GM18870 (cell line): ENCODE data around the gene MARCHF2.
"Not testable (repeated sequence)": the region's sequence is repeated elsewhere in the genome, so short reads cannot be mapped to it uniquely, and the experiment has no call there.

ENCODE experiments used
- ATAC-seq: cut with Tn5 transposase; IDR thresholded peaks from one replicate; pipeline ENCODE4 v1.9.1; 2021; ENCODE audit warnings: moderate library complexity; ENCODE audit not compliant: unreplicated experiment

Gene MARCHF2

GRCh38 chr19:8412783-8413628, at the start of gene MARCHF2:
Gene MARCHF2, plus strand, starts transcription at chr19:8413305. Its CDS starts 8,536 bp downstream, at chr19:8421841.
- ATAC-seq: peak; percentile 84

- no peak for ATAC-seq
Observed at GRCh38 chr19:8363803-8364771, 49.0 kb upstream of the MARCHF2 start, which contains the start of gene ANGPTL4. Gene ANGPTL4, plus strand, starts transcription at chr19:8364155. Its CDS starts 167 bp downstream, at chr19:8364322.

GRCh38 chr19:8366121-8366581, 47.0 kb upstream of the MARCHF2 start:
- no peak for ATAC-seq

GRCh38 chr19:8366961-8367326, 46.2 kb upstream of the MARCHF2 start:
- ATAC-seq: no peak

GRCh38 chr19:8367327-8368001, 45.6 kb upstream of the MARCHF2 start:
- no peak for ATAC-seq

- ATAC-seq: no peak
Observed at GRCh38 chr19:8370176-8371010, 42.7 kb upstream of the MARCHF2 start.

GRCh38 chr19:8371011-8371804, 41.9 kb upstream of the MARCHF2 start:
- no peak for ATAC-seq

GRCh38 chr19:8373867-8374813, 39.0 kb upstream of the MARCHF2 start:
- no peak for ATAC-seq

- not testable (repeated sequence) for ATAC-seq
Observed at GRCh38 chr19:8375766-8376165, 37.3 kb upstream of the MARCHF2 start.

GRCh38 chr19:8376373-8376974, 36.6 kb upstream of the MARCHF2 start:
- ATAC-seq: not testable (repeated sequence)

GRCh38 chr19:8377598-8377997, 35.5 kb upstream of the MARCHF2 start:
- no peak for ATAC-seq

- ATAC-seq: not testable (repeated sequence)
Observed at GRCh38 chr19:8379156-8379891, 33.8 kb upstream of the MARCHF2 start.

- not testable (repeated sequence) for ATAC-seq
Observed at GRCh38 chr19:8384569-8384968, 28.5 kb upstream of the MARCHF2 start.

- not testable (repeated sequence) for ATAC-seq
Observed at GRCh38 chr19:8385103-8385502, 28.0 kb upstream of the MARCHF2 start.

GRCh38 chr19:8385566-8385965, 27.5 kb upstream of the MARCHF2 start:
- not testable (repeated sequence) for ATAC-seq

GRCh38 chr19:8386419-8386818, 26.7 kb upstream of the MARCHF2 start:
- not testable (repeated sequence) for ATAC-seq

GRCh38 chr19:8386990-8387389, 26.1 kb upstream of the MARCHF2 start:
- ATAC-seq: no peak
